ENCODE data around the gene CHRNA4.

CHRNA4 gene

DNA sequence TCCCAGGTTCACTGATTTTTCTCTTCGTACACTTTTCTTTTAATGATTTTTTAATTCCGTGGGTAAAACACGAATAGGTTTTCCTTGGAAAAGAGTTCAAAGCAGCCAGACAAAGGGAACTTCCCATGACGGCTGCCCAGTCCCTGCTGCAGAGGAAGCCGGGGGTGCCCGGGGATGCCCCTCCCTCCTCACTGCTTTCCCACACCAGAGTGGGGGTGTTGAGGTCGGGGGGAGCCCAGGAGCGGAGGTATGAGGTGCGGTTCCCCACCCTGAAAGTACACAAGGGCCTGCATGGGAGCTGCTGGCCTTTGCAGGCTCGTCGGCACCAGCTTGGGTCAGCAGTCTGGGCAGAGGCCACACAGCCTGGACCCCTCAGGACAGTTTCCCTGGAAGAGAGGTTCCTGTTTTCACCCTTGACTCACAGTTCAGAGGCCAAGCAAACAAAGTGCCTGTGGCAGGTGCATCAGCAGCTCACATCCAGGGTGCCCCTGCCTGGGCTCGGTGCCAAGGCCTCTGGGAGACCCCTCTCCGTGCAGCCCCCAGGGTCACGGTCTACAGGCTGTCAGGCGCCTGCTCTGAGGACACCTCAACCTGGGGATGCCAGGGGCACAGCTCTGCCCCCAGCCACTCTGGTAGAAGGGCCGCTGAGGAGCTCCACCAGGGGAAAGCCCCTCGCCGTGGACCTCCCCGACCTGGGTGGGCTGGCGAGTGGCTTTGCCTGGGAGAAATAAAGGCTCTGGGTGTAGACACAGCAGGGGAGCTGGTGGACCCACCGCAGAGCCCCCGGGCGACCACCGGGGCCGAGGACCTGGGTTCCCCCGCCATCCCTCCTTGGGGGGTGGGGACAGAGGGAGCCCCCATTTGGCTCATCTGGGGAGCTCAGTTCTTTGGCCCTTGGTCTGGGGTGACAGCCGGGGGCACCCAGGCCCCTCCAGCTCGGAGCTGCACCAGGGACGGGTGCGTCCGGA is 15.4 kb upstream of the CHRNA4 start:
- DNase-seq: no peak

DNA sequence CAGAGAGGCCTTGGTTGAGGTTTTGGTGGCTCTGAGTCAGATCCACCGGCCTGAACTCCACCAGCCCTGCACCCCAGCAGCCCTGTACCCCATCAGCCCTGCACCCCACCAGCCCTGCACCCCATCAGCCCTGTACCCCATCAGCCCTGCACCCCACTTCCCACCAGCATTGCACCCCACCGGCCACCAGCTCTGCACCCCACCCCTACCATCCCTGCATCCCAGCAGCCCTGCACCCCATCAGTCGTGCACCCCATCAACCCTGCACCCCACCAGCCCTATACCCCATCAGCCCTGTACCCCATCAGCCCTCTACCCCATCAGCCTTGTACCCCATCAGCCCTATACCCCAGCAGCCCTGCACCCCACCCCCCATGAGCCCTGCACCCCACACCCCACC is 14.3 kb upstream of the CHRNA4 start:
- no peak for DNase-seq

DNA sequence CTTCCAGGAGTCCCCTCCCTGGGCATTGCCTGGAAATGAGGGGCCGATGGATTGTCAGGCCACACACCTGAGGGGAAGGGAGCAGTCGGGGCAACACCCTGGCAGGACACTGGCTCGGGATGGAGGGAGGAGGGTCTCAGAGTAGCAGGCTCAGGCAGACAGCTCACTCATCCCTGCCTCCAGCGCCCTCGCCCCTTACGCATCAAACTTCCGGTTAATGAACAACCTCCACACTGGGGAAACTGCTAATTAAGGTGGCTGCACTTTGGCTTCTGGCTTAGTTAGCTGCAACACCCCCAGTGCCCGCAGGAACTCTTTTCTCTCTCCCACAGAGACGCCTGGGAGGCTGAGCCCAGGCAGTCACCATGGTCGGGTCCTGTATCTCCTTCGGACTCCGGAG is 13.4 kb upstream of the CHRNA4 start:
- no peak for DNase-seq

DNA sequence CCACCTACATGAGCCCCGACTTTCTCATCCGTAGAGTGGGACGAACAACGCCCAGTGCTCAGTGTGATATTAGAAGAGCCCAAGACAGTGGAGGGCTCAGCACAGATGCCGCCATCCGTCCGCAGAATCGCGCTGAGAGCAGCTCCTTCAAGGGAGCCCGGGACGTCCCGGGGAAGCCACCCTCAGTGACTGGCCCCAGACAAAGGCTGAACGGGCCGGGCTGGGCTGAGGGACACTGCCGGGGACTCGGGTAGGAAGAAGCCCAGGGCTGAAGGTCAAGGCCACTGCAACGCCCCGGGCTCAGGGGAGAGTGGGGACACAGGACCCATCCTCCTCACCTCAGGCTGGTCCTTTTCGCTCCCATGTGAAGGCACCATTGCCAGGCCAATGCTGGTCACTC is 12.8 kb upstream of the CHRNA4 start:
- DNase-seq: no peak

DNA sequence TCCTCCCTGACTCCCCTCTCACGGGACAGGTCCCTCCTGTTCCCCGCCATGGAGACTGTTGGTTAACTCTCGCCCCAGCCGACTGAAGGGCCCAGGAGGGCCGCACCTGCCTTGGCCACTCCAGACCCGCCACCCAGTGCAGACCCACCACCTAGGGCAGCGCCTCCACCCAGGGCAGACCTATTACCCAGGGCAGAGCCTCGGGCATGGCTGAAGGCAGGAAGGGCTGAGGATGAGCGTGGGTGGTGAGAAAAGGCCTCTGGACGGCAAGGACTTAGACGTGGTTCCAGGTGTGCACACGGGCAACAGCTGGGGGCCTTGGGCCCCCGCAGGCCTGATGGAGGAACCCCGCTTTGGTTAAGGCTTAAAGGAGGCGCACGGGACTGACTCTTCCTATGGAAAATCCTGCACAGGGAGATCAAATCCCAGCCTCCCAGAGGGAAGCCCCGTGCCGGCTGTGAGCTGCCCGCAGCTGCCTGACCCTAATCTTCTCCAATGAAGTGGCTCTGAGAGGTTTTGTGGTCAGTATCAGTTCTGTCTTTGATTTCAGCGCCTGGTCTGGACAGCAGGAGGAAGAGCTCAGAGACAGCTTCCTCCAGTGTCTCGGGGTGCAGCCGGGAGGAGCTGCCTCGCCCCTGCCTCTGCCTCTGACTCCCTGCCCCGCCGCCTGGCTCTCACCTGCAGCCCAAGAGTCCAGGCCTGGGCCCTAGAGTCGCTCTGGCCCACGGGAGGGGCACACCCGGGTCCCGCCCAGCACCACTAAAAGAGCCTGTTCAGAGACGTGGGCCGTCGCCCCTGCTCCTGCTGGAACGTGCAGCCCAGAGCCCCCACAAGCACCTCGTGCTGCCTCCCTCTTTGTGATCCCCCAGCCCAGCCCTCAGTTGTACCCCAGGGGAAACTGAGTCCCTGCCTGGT is 12.1 kb upstream of the CHRNA4 start:
- DNase-seq: no peak

DNA sequence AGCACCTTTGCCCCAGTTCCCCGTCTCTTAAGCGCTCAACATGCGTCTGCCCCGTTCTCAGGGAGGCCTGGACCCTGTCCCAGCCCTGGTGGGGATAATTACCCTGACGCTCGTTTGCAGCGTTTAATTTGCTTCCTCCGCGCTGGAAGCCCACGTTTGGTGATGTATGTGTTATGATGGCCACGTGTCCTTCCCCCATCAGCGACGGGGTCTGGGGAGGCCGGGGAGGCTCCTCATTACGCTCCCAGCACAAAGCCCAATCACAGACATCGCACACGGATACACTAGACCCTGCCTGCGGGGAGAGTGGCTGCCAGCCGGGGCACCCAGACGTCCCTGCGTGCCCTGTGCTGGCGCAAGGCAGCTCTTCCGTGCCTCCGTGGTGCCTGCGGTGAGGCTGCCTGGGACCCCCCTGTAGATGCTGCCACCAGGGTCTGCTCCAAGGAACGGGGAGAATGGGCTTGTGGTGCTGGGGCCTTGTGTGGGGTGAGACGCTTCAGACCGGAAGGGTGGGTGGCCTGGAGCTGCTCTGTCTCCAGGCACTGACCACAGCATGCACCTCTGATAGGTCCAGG is 10.2 kb upstream of the CHRNA4 start:
- no peak for DNase-seq

DNA sequence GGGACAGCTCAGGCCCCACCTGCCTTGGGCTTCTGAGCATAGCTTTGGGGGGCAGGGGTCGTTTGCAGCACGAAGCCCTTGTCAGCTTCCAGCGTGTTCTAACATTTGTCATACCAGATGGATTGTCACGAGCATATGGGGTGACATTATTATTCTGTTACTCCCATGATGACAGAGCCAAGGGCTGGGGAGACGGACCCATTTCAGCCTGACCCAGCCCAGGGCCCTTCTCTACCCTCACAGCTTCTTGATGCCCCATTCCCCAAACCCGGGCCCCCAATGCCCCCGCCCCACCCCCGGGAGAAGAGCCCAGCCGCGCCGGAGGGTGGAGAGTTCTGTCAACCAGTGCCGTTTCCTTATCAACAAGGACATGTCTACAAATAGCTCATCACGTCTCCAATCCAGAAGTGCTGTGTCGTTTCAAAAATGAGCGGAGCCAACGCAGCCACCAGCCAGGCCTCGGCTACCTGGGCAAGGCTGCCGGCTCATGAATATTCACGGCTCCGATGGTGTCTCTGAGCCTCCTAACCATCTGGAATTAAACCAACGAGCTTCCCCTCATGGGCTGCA is 9.6 kb upstream of the CHRNA4 start:
- no peak for DNase-seq

DNA sequence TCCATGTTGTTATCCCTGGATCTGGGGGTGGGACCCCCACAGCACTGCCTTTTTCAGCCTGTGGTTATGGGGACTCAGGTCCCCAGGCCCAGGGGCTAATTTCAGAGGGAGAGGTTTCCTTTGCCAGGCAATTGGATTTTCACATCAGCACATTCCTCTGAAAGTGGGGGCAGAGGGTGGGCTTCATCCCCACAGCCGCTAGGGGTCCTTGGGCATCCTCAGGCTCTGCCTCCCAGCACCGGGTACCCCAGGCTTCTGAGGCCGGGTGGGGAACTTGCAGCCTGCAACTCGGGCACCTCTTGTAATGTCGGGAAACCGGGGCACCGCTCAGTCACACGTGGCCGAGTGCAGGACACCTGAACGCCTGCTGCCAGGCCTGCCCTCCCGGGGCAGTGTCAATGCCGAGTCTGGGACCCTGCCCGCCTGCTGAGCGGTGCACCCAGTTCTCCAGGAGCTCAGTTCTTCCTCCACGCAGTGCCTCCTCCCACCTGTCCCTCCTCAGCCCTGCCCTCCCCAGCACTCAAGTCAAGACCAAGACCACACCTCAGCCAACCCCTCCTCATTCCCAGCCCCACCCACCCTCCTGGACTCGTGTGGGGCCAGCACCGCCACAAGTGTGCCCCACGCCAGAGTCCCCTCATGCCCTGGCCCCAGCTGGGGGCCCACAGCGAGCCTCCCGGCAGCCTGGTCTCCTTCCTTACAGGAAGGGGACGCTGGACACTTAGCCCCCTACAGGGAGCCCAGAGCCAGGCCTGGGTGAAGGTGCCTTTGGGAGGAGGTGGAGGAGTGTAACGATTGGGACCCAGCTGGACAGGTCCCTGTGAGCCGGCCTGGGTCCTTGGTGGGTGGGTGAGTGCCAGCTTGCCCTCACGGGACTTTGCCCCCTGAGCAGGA is 8.8 kb upstream of the CHRNA4 start:
- no peak for DNase-seq

DNA sequence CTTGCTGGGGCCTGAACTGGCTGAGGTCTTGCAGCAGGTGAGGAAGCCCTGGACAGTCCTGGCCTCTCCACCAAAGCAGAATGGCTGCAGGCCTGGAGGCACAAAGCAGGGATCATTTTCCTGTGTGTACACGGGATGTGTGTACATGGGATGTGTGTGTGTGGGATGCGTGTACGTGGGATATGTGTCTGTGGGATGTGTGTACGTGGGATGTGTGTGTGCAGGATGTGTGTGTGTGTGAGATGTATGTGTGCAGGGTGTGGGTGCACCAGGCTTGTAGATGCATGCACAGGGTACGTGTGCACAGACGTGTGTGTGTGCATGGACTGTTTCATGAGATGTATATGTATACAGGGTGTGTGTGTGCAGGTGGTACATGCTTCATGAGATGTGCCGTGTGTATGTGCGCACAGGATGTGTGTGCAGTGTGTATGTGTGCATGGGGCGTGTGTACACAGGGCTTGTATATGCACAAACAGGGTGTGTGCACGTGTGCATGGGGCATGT is 7.9 kb upstream of the CHRNA4 start:
- DNase-seq: no peak

DNA sequence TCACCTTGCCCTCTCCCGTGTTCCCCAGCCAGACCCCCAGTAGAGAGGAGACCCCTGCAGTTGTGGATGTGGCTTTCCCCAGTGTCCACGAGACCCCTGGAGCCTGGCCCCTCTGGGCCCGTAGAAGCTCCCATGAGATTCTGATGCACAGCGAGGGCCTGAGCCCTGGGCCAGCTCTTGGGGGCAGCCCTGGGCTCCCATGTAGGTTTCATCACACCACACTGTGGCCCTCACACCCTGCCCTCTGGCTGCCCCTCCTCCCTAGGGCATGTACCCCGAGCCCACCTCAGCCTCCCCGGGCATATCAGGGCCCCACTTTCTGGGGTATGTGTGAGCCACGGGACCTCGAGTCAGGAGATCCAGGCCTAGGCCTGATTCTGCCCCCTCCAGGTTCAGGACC is 7.0 kb upstream of the CHRNA4 start:
- DNase-seq: no peak

DNA sequence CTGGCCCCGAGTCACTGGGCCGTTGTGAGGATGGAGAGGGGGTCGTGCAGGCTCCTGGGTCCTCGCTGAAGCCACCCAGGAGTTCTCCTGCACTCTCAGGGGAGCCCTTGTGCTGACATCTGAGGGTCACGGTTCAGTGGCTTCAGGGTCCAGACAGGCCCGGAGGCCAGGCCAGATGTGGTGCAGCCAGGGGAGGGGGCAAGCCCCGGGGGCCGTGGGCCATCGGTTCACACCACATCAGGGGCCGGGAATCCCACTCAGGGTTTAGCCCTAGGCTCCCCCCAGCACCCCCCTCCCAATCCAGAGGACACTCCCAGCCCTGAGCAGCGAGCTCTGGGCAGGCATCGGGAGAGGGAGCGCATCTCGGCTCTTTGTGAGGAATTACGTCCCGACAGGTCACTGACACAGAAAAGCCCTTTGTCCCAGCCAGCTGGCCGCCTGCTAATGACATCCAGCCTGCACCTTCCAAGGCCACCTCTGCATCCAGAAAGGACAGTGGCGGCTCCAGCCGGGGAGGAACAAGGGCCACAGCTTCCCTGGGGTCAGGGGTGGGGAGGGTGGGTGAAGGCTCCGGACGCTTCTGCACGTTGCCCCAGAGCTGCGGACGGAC is 6.4 kb upstream of the CHRNA4 start:
- no peak for DNase-seq

DNA sequence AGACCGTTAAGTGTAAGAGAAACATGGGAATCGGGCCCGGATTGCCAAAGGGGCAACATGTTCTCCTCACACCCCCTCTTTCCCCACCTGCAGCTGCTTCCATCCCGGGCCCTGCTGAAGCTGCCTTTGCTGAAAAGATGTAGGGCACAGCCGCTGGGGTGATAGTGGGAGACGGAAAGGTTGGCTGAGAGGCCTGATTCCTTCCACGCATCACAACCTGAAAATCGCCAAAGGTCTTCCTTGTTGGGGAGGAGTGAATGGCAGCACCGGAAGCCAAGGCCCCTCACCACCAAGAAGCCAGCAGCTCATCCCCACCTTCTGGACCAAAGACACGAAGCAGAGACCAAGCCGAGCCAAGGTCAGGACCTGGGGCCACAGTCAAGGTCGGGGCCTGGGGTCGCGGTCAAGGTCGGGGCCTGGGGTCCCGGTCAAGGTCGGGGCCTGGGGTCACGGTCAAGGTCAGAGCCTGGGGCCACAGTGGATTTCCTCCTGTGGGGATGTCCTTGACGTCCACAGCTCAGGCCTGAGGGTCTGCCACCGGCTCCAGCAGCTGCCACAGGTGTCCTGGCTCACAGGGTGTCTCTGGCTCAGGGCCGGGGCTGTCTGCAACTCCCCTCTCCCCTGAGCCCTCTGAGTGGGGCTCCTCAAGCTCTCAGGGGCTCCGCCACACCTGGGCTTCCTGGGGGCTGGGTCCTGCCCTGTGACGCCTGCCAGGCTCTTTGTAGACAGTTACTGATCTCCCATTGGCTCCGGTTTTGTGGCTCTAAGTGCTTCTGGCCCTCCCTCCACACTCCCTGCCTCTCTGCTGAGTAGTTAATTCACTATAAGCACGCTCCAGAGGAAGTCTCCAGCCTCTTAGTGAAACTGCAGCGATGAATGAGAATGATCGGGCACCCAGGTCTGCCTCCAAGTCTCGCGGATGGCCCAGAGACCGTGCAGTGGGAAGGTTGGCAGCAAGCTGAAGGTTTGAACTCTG is 5.5 kb upstream of the CHRNA4 start:
- DNase-seq: no peak

DNA sequence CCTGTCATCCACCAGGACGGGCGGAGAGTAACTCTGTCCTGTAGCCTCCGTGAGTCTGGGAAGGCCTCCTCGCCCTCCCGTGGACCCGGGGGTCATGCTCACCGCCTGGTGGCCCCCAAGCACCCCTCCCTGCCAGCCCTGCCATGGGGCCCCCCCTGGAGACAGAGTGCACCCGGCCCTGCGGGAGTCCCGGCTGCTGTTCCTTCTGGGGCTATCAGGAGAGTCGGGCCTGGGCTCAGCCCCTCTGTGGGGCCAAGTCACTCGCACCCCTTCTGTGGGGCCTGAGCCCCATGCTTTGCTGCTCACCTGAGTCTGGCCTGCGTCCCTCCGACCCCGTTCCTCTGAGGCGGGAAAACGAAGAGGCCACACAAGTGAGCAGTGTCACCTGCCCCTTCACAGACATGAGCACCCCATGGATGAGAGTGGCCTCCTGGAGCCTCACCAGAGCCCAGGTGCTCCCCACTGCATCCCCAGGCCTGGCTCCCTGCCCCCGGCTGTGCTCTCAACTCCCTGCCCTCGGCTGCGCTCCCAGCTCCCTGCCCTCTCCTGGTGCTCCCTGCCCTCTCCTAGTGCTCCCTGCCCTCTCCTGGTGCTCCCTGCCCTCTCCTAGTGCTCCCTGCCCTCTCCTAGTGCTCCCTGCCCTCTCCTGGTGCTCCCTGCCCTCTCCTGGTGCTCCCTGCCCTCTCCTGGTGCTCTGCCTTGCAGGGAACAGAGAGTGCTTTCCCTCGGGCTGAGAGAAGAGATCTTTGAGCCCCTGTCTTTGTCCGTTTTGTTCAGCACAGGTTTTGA is 4.6 kb upstream of the CHRNA4 start:
- no peak for DNase-seq

DNA sequence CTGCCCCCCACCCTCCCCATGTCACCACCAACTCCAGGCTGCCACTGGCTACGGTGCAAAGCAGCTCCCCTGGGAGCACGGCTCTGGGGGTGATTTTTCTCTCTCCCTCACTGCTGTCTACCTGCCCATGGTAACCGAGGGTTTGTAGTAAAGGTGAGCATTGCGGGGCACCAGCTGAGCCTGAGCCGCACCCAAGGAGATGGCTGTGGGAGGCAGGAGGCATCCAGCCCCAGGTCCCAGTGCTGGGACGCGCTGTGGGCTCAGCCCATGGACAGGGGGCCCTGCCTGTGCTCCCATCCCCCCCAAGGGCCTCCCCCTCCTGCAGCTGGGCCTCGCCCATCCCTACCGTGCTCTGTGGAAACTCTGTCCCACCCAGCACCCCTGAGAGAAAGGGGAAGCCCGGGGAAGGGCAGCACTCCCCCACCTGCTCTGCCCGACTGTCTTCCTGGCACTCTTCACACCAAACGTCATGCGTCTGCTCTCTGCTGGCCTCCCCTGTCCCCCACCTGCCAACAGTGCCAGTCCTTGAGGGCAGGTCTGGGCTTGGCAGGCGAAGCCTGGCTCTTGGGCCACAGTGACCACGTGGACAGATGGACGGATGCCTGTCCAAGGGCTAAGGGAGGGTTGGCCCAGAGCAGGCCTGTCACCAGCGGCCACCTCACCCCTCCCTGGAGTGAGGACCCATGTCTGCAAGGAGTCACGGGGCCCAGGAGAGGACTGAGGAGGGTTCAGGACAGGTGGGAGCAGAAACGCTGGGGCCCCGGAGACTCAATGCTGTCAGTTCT is 3.8 kb upstream of the CHRNA4 start:
- DNase-seq: no peak

DNA sequence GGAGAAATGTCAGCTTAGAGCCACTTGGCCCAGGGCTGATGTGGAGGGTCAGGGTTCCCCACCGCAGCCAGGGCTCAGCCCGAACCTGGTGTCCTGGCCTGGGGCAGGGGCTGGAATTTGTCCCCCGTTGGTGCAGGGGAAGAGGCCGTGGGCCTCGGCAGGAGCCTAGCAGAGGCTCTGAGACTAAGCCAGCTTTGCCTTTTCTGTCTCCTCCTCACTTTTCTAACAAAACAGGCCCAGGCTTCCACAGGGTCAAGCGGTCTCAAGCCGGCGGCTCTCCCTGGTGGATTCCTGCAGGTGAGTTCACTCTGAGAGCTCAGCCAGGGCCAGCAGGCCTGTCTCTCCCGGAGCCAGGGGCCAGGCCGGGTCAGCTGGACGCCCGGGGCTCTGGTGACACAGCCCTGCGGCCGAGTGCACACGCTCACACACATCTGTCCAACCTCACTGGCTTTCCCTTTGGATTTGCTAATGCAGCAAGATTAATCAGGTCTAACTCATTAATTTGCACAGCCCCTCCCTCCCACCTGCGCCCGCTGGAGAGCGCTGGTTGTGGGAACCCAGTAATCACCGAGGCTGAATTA is 2.9 kb upstream of the CHRNA4 start:
- DNase-seq: no peak

DNA sequence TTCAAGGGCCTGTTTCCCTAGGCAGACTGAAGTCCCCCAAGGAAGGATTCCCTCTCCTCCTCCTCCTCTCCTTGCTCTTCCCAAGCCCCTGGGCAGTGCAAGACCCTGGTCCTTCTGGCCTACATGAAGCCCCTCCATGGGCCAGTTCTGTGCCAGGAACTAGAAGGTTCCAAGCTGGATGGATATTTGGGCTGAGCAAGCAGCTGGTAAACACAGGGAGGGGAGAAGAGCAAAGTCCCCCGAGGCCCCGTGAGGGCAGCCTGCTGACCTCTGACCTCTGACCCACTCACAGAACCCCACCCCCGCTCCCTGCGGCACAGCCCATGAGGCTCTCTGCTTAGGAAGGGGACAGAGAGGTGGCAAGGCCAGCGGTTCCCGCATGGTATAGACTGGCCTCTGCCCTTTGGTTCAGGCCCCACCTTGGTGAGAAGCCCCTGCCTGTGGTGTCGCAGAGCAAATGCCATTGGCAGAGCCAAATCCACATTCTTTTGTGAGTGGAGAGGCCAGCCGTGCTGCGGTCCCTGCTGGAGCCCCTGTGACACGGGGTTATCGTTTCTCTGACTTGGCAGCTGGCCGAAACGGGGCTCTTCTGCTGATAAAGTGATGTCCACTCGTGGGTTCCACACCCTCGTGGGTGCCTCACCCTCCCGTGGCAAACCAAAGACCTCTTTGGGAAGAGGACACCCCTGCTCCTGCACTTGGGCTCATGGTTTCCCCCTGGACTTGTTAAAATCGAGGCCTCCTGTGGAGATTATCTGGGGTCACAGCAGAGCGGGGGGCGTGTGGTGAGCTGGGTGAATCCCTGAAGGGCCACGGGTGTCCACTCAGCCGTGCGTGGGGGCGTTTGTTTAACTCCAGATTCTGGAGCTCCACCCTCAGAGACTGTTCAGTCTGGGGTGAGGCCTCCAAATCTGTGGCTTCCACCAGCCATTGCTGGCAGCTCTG is 2.1 kb upstream of the CHRNA4 start:
- DNase-seq: no peak

All from SW 1271 (cell line).